ENCODE results near the gene CAPN12.

- TF ChIP-seq CTCF (conservative IDR thresholded peaks at IDR 0.05; ENCODE audit: low read depth, low read length) (no peak), EZH2 (IDR thresholded peaks at IDR 0.05; ENCODE audit: borderline replicate concordance, low read depth, low read length, poor library complexity, severe bottlenecking) (no peak)
These were observed 21.2 kb downstream of the CAPN12 start for GRCh38 chr19:38722947-38723605.
